Gastroesophageal sphincter (tissue), 4 donors: ENCODE data around the gene AASDH. TPM values are rescaled to one million over a fixed set of nuclear protein-coding genes. Genes with fewer than 3 reads are reported as not detected.

Source experiments
- ATAC-seq: fragments of 150-250 bp; one replicate; pipeline ENCODE4 v1.9.1; 2016; ENCODE audit warnings: mild to moderate bottlenecking, moderate library complexity
- H3K27ac ChIP-seq, 4 donors: fragments of 200-600 bp; sonication (generic) in 3 of 4; 1 replicate in 3 of 4; 2 replicates in 1 of 4; pipeline ENCODE4 v1.5.1; 2016 to 2019
- H3K27me3 ChIP-seq: fragments of 200-600 bp; sonication (generic); one replicate; pipeline ENCODE4 v1.5.1; 2019
- H3K36me3 ChIP-seq, 2 donors: fragments of 200-600 bp; sonication (generic); one replicate each; pipeline ENCODE4 v1.5.1; 2019; ENCODE audit warnings: control low read depth in 1 of 2
- H3K4me1 ChIP-seq, 3 donors: fragments of 200-600 bp; sonication (generic); 1 replicate in 2 of 3; 2 replicates in 1 of 3; pipeline ENCODE4 v1.5.1; 2016 to 2019; ENCODE audit warnings: control low read depth in 2 of 3
- H3K4me3 ChIP-seq, 2 donors: fragments of 200-600 bp; sonication (generic); one replicate each; pipeline ENCODE4 v1.5.1; 2019; ENCODE audit warnings: mild to moderate bottlenecking in 1 of 2, moderate library complexity in 1 of 2
- H3K9me3 ChIP-seq, 3 donors: fragments of 200-600 bp; sonication (generic); one replicate each; pipeline ENCODE4 v1.5.1; 2017 to 2019; ENCODE audit warnings: control low read depth in 2 of 3
- EP300 ChIP-seq: sonication (generic); formaldehyde crosslinking; IDR thresholded peaks from one replicate; pipeline ENCODE4 v1.6.1; 2017; ENCODE audit warnings: antibody characterized with exemption, mild to moderate bottlenecking
- POLR2A ChIP-seq, 2 donors: fragments of 450-650 bp; IDR thresholded peaks; one replicate each; pipeline ENCODE4 v1.6.1; 2017; ENCODE audit warnings: antibody characterized with exemption in 2 of 2, mild to moderate bottlenecking in 2 of 2, moderate library complexity in 1 of 2
- POLR2AphosphoS5 ChIP-seq: sonication (generic); formaldehyde crosslinking; IDR thresholded peaks from one replicate; pipeline ENCODE4 v1.6.1; 2017; ENCODE audit warnings: antibody characterized with exemption
- WGBS, 2 donors: methylation state at CpG; one replicate each; pipeline ENCODE4 v1.1.5; 2018; ENCODE audit warnings: low coverage in 1 of 2; 5-methylcytosine and 5-hydroxymethylcytosine counted together
- total RNA-seq, 4 donors: library from RNA; depleted of rRNA; stranded (reverse); fragments of >200 nt; gene quantifications; one replicate each; pipeline ENCODE4 v1.1.0, GENCODE V29; 2016
- TF ChIP-seq, protein P1 (sequence below), 4 experiments: fragments of 200-600 bp in 2 of 4; fragments of 450-650 bp in 2 of 4; sonication (generic) in 1 of 4; IDR thresholded peaks; one replicate each; pipeline ENCODE4 v1.5.1; 2017 to 2019; ENCODE audit warnings: antibody characterized with exemption in 4 of 4, mild to moderate bottlenecking in 2 of 4, moderate library complexity in 2 of 4

Gene AASDH
- total RNA-seq, 4 donors from 2014 or later = 4.5 to 13.1 (median 9.5) TPM

DNA sequence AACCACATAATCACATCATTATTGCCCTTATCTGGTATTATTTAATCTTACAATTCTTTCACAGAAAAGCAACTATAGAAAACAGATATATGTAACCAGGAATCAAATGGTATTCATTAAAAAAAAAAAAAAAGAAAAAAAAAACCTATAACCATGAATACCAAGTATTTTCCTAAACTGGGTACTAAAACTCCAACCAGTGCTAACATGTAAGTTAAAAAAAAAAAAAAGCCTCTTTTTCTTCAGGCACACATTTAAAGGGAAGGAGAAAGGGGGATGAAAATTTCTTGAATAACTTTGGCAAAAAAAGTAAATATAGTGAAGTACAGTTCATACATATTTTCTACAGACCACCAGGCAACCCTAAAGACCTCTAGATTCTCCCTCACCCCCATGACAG, 46.0 kb upstream of the AASDH start:
- Histone ChIP-seq H3K9me3 (no peaks in the 10 kb centered on the region), H3K4me1 (peaks cover 0 to 33% (median 0%) of the 10 kb centered on the region in 3 donors), H3K27me3 (no peaks in the 10 kb centered on the region), H3K27ac (no peak overlapping the region), H3K4me3 (no peak overlapping the region), H3K36me3 (no peaks in the 10 kb centered on the region)
- no peak for ATAC-seq
- TF ChIP-seq, protein P1, sequence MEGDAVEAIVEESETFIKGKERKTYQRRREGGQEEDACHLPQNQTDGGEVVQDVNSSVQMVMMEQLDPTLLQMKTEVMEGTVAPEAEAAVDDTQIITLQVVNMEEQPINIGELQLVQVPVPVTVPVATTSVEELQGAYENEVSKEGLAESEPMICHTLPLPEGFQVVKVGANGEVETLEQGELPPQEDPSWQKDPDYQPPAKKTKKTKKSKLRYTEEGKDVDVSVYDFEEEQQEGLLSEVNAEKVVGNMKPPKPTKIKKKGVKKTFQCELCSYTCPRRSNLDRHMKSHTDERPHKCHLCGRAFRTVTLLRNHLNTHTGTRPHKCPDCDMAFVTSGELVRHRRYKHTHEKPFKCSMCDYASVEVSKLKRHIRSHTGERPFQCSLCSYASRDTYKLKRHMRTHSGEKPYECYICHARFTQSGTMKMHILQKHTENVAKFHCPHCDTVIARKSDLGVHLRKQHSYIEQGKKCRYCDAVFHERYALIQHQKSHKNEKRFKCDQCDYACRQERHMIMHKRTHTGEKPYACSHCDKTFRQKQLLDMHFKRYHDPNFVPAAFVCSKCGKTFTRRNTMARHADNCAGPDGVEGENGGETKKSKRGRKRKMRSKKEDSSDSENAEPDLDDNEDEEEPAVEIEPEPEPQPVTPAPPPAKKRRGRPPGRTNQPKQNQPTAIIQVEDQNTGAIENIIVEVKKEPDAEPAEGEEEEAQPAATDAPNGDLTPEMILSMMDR (IDR thresholded peaks at IDR 0.05) = no peak
- TF ChIP-seq POLR2AphosphoS5 = no peak
- no peak for TF ChIP-seq EP300
- TF ChIP-seq POLR2A (IDR thresholded peaks at IDR 0.05) = no peak

DNA sequence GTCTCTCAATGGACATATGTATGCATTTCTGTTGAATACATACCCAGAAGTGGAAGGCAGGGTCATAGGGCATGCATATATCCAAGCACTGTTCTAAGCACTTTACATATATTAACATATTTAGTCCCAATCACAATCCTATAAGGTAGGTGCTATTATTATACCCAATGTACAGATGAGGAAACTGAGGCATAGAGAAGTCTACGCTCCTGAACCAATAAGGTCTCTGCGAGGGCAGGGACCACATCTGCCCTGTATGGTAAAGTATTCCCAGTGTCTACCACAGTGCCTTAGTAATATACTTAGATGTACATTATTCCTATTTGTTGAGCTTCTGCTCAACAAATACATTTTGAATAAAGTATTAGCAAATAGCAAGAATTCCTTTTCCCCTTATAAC, 42.9 kb upstream of the AASDH start:
- Histone ChIP-seq H3K27ac (no peak overlapping the region), H3K4me1 (peaks cover 0 to 17% (median 0%) of the 10 kb centered on the region in 3 donors), H3K36me3 (no peaks in the 10 kb centered on the region), H3K4me3 (no peak overlapping the region), H3K27me3 (no peaks in the 10 kb centered on the region), H3K9me3 (no peaks in the 10 kb centered on the region)
- ATAC-seq = no peak
- TF ChIP-seq, protein P1 (IDR thresholded peaks at IDR 0.05) = no peak
- TF ChIP-seq EP300 (no peak), POLR2AphosphoS5 (no peak), POLR2A (IDR thresholded peaks at IDR 0.05) (no peak)
- WGBS, 2 donors = 86 to 100% methylated on average over 1 to 2 of the region's 2 CpGs

DNA sequence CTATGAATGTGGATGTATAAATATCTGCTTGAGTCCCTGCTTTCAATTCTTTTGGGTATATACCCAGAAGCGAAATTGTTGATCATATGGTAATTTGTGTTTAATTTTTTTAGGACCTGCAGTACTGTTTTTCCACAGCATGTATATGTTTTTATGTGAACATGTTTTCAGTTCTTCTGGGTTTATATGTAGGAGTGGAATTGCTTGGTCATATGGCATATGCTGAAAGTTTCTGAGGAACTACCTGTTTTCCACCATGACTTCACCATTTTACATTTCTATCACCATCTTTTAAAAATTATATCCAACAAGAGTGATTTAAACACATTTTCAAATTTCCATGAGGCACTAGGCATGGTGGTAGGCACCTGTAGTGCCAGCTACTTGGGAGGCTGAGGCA, 39.9 kb upstream of the AASDH start:
- Histone ChIP-seq H3K27ac (no peak overlapping the region), H3K27me3 (no peaks in the 10 kb centered on the region), H3K9me3 (no peaks in the 10 kb centered on the region), H3K36me3 (no peaks in the 10 kb centered on the region), H3K4me3 (no peak overlapping the region), H3K4me1 (no peaks in the 10 kb centered on the region)
- ATAC-seq = no peak
- 78 to 100% methylated on average over 1 of the region's 1 CpG for WGBS, 2 donors
- no peak for TF ChIP-seq POLR2AphosphoS5
- no peak for TF ChIP-seq POLR2A (IDR thresholded peaks at IDR 0.05)
- TF ChIP-seq, protein P1 (IDR thresholded peaks at IDR 0.05) = no peak
- TF ChIP-seq EP300 = no peak

DNA sequence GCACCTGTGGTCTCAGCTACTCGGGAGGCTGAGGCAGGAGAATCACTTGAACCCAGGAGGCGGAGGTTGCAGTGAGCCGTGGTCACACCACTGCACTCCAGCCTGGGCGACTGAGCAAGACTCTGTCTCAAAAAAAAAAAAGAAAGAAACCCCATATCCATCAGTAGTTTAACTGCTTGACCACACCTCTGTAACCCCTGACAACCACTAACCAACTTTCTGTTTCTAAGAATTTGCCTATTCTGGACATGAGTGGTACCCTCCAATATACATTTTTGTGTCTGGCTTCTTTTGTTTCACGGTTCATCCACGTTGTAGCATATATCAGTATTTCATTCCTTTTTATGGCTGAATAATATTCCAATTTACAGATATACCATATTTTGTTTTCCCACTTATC, 39.0 kb upstream of the AASDH start:
- 90 to 95% methylated on average over 2 to 5 of the region's 6 CpGs for WGBS, 2 donors

GRCh38 chr4:56425518-56425917, 38.2 kb upstream of the AASDH start:
- no peak for TF ChIP-seq POLR2AphosphoS5
- no peak for TF ChIP-seq POLR2A (IDR thresholded peaks at IDR 0.05)
- TF ChIP-seq EP300 = no peak
- TF ChIP-seq, protein P1 (IDR thresholded peaks at IDR 0.05) = no peak
- Histone ChIP-seq H3K4me1 (no peaks in the 10 kb centered on the region), H3K4me3 (no peak overlapping the region), H3K27ac (no peak overlapping the region), H3K36me3 (no peaks in the 10 kb centered on the region), H3K27me3 (no peaks in the 10 kb centered on the region), H3K9me3 (no peaks in the 10 kb centered on the region)
- 86 to 97% methylated on average over 2 to 3 of the region's 3 CpGs for WGBS, 2 donors
- no peak for ATAC-seq

More for the DNA sequence above, 39.0 kb upstream of the AASDH start:
- no peaks in the 10 kb centered on the region for H3K27me3 ChIP-seq
- no peaks in the 10 kb centered on the region for H3K9me3 ChIP-seq
- no peak for ATAC-seq
- no peak overlapping the region for H3K27ac ChIP-seq
- TF ChIP-seq POLR2AphosphoS5 (no peak), EP300 (no peak), POLR2A (IDR thresholded peaks at IDR 0.05) (no peak)
- TF ChIP-seq, protein P1 (IDR thresholded peaks at IDR 0.05) = no peak
- H3K4me3 ChIP-seq = no peak overlapping the region
- H3K36me3 ChIP-seq = no peaks in the 10 kb centered on the region
- no peaks in the 10 kb centered on the region for H3K4me1 ChIP-seq
